Esophagus squamous epithelium (tissue), 5 donors: ENCODE measurements around the gene SCN11A. TPM values are rescaled to one million over a fixed set of nuclear protein-coding genes. Genes with fewer than 3 reads are reported as not detected.

ENCODE experiments used
- DNase-seq: peaks from one replicate; lab custom pipeline; 2025; lab: John Stamatoyannopoulos, UW
- H3K27ac ChIP-seq, 4 donors: fragments of 200-600 bp; sonication (generic); one replicate each; pipeline ENCODE4 v1.5.1; 2016 to 2019; ENCODE audit warnings: mild to moderate bottlenecking in 1 of 4
- H3K27me3 ChIP-seq, 4 donors: fragments of 200-600 bp; sonication (generic); 1 replicate in 3 of 4; 2 replicates in 1 of 4; pipeline versions ENCODE4 v1.5.1 to v1.6.0; 2017 to 2021; ENCODE audit warnings: antibody characterized with exemption in 1 of 4
- H3K36me3 ChIP-seq, 3 donors: fragments of 200-600 bp; sonication (generic); one replicate each; pipeline ENCODE4 v1.5.1; 2016 to 2019
- H3K4me1 ChIP-seq, 3 donors: fragments of 200-600 bp; sonication (generic); one replicate each; pipeline ENCODE4 v1.5.1; 2017 to 2019
- H3K4me3 ChIP-seq, 4 donors: fragments of 200-600 bp; sonication (generic); 1 replicate in 3 of 4; 2 replicates in 1 of 4; pipeline ENCODE4 v1.5.1; 2016 to 2019; ENCODE audit warnings: mild to moderate bottlenecking in 2 of 4, moderate library complexity in 1 of 4
- H3K9me3 ChIP-seq, 3 donors: fragments of 200-600 bp; sonication (generic); one replicate each; pipeline ENCODE4 v1.5.1; 2016 to 2019
- POLR2A ChIP-seq, 4 donors: fragments of 450-650 bp; IDR thresholded peaks; one replicate each; pipeline ENCODE4 v1.6.1; 2017; ENCODE audit warnings: antibody characterized with exemption in 4 of 4, mild to moderate bottlenecking in 4 of 4, moderate library complexity in 3 of 4
- WGBS, 2 donors: methylation state at CpG; one replicate each; pipeline ENCODE4 v1.1.5; 2018; 5-methylcytosine and 5-hydroxymethylcytosine counted together
- intact Hi-C: fragments of 100-400 bp; cut with DNase I; formaldehyde crosslinking; loops from one replicate; pipeline ENCODE4 v1.15.0; 2022
- small RNA-seq, 4 donors: library from RNA; depleted of rRNA; stranded (forward); fragments of <200 nt; gene quantifications; one replicate each; pipeline ENCODE3, GENCODE V24; 2016
- total RNA-seq, 4 donors: library from RNA; depleted of rRNA; stranded (reverse); fragments of >200 nt; gene quantifications; one replicate each; pipeline ENCODE4 v1.1.0, GENCODE V29; 2016
- TF ChIP-seq, protein P1 (sequence below), 6 experiments: fragments of 450-650 bp in 4 of 6; fragments of 200-600 bp in 2 of 6; sonication (generic) in 2 of 6; IDR thresholded peaks; one replicate each; pipeline ENCODE4 v1.5.1; 2016 to 2019; ENCODE audit warnings: antibody characterized with exemption in 6 of 6, mild to moderate bottlenecking in 4 of 6, moderate library complexity in 4 of 6
- donor health status: DM: yes; HTN: yes; CAD: no.

The SCN11A gene
- total RNA-seq, 4 donors from 2014 or later, result under 0.01 to 0.04 TPM; not detected in 2

DNA sequence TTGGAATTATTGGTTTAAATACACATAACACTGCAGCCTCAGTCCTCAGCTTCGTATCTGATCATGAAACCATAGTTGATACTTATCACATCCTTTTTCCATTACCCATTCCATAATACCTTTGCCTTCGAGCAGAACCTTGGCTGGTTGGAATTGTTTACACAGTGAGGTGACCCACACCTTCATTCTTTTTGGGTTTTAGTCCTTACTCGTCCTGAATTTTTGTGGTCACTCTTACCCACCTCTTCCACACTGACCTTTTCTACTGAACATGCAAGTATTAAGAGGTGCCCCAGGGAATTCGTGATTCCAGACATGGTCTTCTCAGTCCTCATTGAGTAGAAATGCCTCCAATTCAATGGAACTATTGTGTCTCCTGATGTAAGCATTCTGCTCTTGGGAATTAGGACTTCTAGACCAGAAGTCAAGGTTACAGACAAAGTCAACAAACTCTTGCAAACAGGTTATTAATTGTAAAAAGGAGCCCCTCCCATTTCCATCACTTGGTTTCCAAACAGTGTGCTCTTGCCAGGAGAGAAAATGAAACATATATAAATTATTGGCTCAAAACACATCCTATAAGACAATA is 37.7 kb downstream of the SCN11A start:
- DNase-seq, result no peak
- 45 to 59% methylated on average over 4 of the region's 4 CpGs for WGBS, 2 donors
- Histone ChIP-seq H3K27me3 (peaks cover 0 to 12% (median 0%) of the 10 kb centered on the region in 4 donors), H3K27ac (no peak overlapping the region), H3K4me1 (no peaks in the 10 kb centered on the region), H3K9me3 (no peaks in the 10 kb centered on the region), H3K4me3 (no peak overlapping the region), H3K36me3 (no peaks in the 10 kb centered on the region)
- TF ChIP-seq POLR2A (IDR thresholded peaks at IDR 0.05), result no peak
- TF ChIP-seq, protein P1, sequence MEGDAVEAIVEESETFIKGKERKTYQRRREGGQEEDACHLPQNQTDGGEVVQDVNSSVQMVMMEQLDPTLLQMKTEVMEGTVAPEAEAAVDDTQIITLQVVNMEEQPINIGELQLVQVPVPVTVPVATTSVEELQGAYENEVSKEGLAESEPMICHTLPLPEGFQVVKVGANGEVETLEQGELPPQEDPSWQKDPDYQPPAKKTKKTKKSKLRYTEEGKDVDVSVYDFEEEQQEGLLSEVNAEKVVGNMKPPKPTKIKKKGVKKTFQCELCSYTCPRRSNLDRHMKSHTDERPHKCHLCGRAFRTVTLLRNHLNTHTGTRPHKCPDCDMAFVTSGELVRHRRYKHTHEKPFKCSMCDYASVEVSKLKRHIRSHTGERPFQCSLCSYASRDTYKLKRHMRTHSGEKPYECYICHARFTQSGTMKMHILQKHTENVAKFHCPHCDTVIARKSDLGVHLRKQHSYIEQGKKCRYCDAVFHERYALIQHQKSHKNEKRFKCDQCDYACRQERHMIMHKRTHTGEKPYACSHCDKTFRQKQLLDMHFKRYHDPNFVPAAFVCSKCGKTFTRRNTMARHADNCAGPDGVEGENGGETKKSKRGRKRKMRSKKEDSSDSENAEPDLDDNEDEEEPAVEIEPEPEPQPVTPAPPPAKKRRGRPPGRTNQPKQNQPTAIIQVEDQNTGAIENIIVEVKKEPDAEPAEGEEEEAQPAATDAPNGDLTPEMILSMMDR (IDR thresholded peaks at IDR 0.05), result no peak
- intact Hi-C loops, result no loop called here

DNA sequence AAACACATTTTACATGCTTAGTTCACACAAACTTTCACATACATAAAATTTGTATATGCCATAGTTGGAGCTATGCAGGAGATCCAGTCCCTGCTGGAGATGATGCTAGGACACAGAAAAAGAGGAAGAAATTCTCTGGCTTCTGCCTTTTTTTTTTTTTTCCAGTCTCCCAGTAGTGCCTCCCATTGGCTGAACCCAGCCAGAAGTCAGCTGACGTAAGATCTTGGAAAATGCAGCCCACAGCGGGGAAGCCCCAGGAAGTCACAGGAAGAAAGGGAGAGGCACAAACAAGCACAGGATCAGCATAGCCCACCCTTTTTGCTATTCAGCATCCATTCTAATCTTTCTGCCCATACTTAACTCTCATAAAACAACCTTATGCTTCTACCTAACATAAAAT is 38.5 kb downstream of the SCN11A start:
- Histone ChIP-seq H3K27ac (no peak overlapping the region), H3K4me1 (no peaks in the 10 kb centered on the region), H3K36me3 (no peaks in the 10 kb centered on the region), H3K27me3 (peaks cover 0 to 5% (median 0%) of the 10 kb centered on the region in 4 donors), H3K9me3 (no peaks in the 10 kb centered on the region), H3K4me3 (no peak overlapping the region)
- intact Hi-C loops, result no loop called here
- DNase-seq, result no peak
- no peak for TF ChIP-seq POLR2A (IDR thresholded peaks at IDR 0.05)
- 30 to 38% methylated on average over 2 of the region's 2 CpGs for WGBS, 2 donors

DNA sequence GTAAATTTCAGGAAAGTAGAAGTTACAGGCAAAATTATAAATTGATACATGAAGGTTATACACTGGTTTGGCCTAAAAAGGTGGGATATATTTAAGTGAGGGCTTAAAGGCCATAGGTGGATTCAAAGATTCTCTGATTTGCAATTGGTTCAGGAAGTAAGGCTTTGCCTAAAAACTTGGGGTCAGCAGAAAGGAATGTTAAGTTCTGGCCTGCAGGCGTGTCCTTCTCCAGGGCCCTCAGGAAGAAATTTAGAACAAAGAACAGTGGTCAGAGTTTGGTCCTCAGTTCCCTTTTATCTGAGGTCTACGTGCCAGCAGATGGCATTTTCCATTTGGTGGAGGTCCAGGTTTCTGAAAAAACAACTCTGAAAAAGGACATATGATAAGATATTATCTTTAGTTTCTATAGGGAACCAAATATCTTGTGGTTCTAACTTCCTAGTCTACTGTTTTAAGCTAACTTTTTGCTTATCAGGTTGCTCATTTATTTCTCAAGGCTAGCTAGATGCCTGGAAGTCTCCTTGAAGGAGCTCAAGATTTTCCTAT is 40.5 kb downstream of the SCN11A start:
- H3K4me1 ChIP-seq, result no peaks in the 10 kb centered on the region
- H3K27me3 ChIP-seq, result no peaks in the 10 kb centered on the region
- whole genome bisulfite sequencing, 2 donors, result 61 to 63% methylated on average over 2 of the region's 2 CpGs
- H3K36me3 ChIP-seq, result no peaks in the 10 kb centered on the region
- no peak for TF ChIP-seq POLR2A (IDR thresholded peaks at IDR 0.05)
- TF ChIP-seq, protein P1 (IDR thresholded peaks at IDR 0.05), result no peak
- H3K27ac ChIP-seq, result no peak overlapping the region
- no peak for DNase-seq
- H3K9me3 ChIP-seq, result no peaks in the 10 kb centered on the region
- H3K4me3 ChIP-seq, result no peak overlapping the region
- intact Hi-C loops, result no loop called here

DNA sequence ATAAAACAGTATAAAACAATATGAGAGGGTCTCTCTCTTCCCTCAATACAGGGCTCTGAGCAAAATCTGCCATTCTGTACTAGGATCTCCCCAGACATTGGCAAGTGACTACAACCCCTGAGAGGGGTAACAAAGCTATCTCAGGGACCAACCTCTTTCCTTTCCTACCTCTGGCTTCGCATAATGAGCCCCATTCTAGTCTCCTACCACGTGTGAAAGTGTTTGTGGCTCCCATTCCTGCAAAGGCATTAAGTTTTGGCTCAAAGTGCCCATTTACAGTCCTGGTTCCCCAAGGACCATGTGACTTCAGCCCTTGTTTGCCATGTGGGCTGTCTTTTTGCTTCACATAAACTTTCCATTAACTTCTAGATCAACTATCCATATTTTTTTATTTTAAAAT is 46.4 kb downstream of the SCN11A start:
- H3K4me3 ChIP-seq, result no peak overlapping the region
- no peaks in the 10 kb centered on the region for H3K27me3 ChIP-seq
- DNase-seq, result no peak
- intact Hi-C loops, result no loop called here
- no peaks in the 10 kb centered on the region for H3K36me3 ChIP-seq
- no peaks in the 10 kb centered on the region for H3K4me1 ChIP-seq
- TF ChIP-seq POLR2A (IDR thresholded peaks at IDR 0.05), result no peak
- TF ChIP-seq, protein P1 (IDR thresholded peaks at IDR 0.05), result no peak
- H3K27ac ChIP-seq, result no peak overlapping the region
- H3K9me3 ChIP-seq, result no peaks in the 10 kb centered on the region
- 48 to 51% methylated on average over 2 of the region's 2 CpGs for WGBS, 2 donors

Small RNAs within 50 kb of the gene (small RNA-seq; reads per million reads assigned to genes)
- gene RNU6-1227P, result 0 reads per million in 4 donors

Other genes starting within 250 kb of the SCN11A start
- not detected for gene SCN10A, start 235.7 kb downstream of the SCN11A start, total RNA-seq
- gene WDR48, start 72 bp upstream of the SCN11A start, total RNA-seq, result 10 to 100 TPM in 3 of 4 donors, 1 to 10 TPM in 1; 9.7 to 25.9 (median 19.4) TPM
- 100 to 1,000 TPM in 1 of 4 donors, 10 to 100 TPM in 3; 26.4 to 102 (median 43.8) TPM for gene GORASP1, start 55.7 kb upstream of the SCN11A start, total RNA-seq
- gene TTC21A, start 55.7 kb upstream of the SCN11A start, total RNA-seq, result 1 to 10 TPM; 1.6 to 2.9 (median 2.5) TPM
- 10 to 100 TPM; 11.9 to 35.6 (median 19.7) TPM for gene CSRNP1, start 101.6 kb upstream of the SCN11A start, total RNA-seq
- under 1 TPM in 2 of 4 donors, not detected in 2; 0.18 to 0.19 TPM for gene XIRP1, start 140.7 kb upstream of the SCN11A start, total RNA-seq
- gene CX3CR1, start 228.1 kb upstream of the SCN11A start, total RNA-seq, result under 1 TPM in 3 of 4 donors, not detected in 1; 0.35 to 0.57 (median 0.44) TPM